D721Med (cell line): ENCODE measurements around the gene WHRN.

Source experiments
- DNase-seq: peaks from one replicate; pipeline ENCODE4 v3.0.0; 2011; ENCODE audit warnings: low spot score; ENCODE audit not compliant: insufficient read length
- FAIRE-seq: peaks from 2 replicates; lab custom pipeline; 2011; peaks lifted over from hg19 to GRCh38; lab: Jason Lieb, UNC
- CTCF ChIP-seq: IDR thresholded peaks from 2 replicates; pipeline ENCODE4 v1.5.1; 2012; ENCODE audit warnings: mild to moderate bottlenecking, control low read depth; ENCODE audit not compliant: insufficient read depth; ENCODE audit errors: missing control alignments

Gene WHRN

GRCh38 chr9:114478871-114479270 is 26.4 kb downstream of the WHRN start:
- no peak for TF ChIP-seq CTCF
- no peak for DNase-seq
- no peak for FAIRE-seq

- no peak for FAIRE-seq
- TF ChIP-seq CTCF, result no peak
- no peak for DNase-seq
These were observed 26.8 kb downstream of the WHRN start for GRCh38 chr9:114478459-114478858.

GRCh38 chr9:114477642-114478041 is 27.6 kb downstream of the WHRN start:
- TF ChIP-seq CTCF, result no peak
- DNase-seq (no peak), FAIRE-seq (no peak)

- TF ChIP-seq CTCF, result no peak
- no peak for FAIRE-seq
- DNase-seq, result no peak
These were observed 28.3 kb downstream of the WHRN start for GRCh38 chr9:114476891-114477469.

- DNase-seq, result no peak
- no peak for FAIRE-seq
- no peak for TF ChIP-seq CTCF
These were observed 29.7 kb downstream of the WHRN start for GRCh38 chr9:114475412-114476135.

- FAIRE-seq, result no peak
- no peak for TF ChIP-seq CTCF
- DNase-seq, result no peak
These were observed 30.8 kb downstream of the WHRN start for GRCh38 chr9:114474425-114474824.

GRCh38 chr9:114473447-114473801 is 31.8 kb downstream of the WHRN start:
- no peak for DNase-seq
- no peak for TF ChIP-seq CTCF
- no peak for FAIRE-seq
